Ishikawa (cell line): Measurements from ENCODE around the gene NLK.

ENCODE experiments used
- CEBPB ChIP-seq: IDR thresholded peaks from 2 replicates; pipeline ENCODE4 v1.6.1; 2012
- CREB1 ChIP-seq: IDR thresholded peaks from 2 replicates; pipeline ENCODE4 v1.6.1; 2012; ENCODE audit warnings: low read depth
- EGR1 ChIP-seq: IDR thresholded peaks from 2 replicates; pipeline ENCODE4 v1.6.1; 2012
- EP300 ChIP-seq: IDR thresholded peaks from 2 replicates; pipeline ENCODE4 v1.6.1; 2012; ENCODE audit warnings: borderline replicate concordance
- FOXM1 ChIP-seq: IDR thresholded peaks from 2 replicates; pipeline ENCODE4 v1.6.1; 2012; ENCODE audit warnings: low read depth, borderline replicate concordance
- MAX ChIP-seq: IDR thresholded peaks from 2 replicates; pipeline ENCODE4 v1.6.1; 2012
- NFIC ChIP-seq: IDR thresholded peaks from 2 replicates; pipeline ENCODE4 v1.6.1; 2012
- RAD21 ChIP-seq: IDR thresholded peaks from 2 replicates; pipeline ENCODE4 v1.6.1; 2012; ENCODE audit warnings: low read depth
- REST ChIP-seq: IDR thresholded peaks from 2 replicates; pipeline ENCODE4 v1.6.1; 2012; ENCODE audit warnings: low read depth, mild to moderate bottlenecking
- TAF1 ChIP-seq: IDR thresholded peaks from 2 replicates; pipeline ENCODE4 v1.6.1; 2012; ENCODE audit warnings: low read depth, mild to moderate bottlenecking
- TEAD4 ChIP-seq: IDR thresholded peaks from 2 replicates; pipeline ENCODE4 v1.6.1; 2012
- YY1 ChIP-seq: IDR thresholded peaks from 2 replicates; pipeline ENCODE4 v1.6.1; 2012; ENCODE audit warnings: low read depth

- TF ChIP-seq YY1 (no peak), FOXM1 (no peak), EGR1 (no peak), REST (no peak), EP300 (no peak), RAD21 (no peak), CEBPB (no peak), MAX (no peak), TEAD4 (no peak), CREB1 (no peak), NFIC (no peak), TAF1 (no peak)
Measured at GRCh38 chr17:28069061-28069460, 26.6 kb downstream of the NLK start.
